HEK293 (cell line): ENCODE results near the gene PGPEP1.
A peak's percentile ranks its signal among the peaks of the same experiment; 100 is the strongest.

Source experiments
- CTCF ChIA-PET: fragments of 350-600 bp; formaldehyde crosslinking; extraction: SDS; loops from one replicate; lab custom pipeline; 2021; ENCODE audit warnings: antibody characterized with exemption; lab: Yijun Ruan, JAX
- POLR2A ChIA-PET: fragments of 300-600 bp; formaldehyde crosslinking; extraction: SDS; loops from one replicate; lab custom pipeline; 2020; ENCODE audit warnings: antibody characterized with exemption, inconsistent platforms; lab: Yijun Ruan, JAX
- H3K27ac ChIP-seq: fragments of 200-500 bp; sonication (Bioruptor generic); 2 replicates; pipeline ENCODE4 v1.5.1; 2014; ENCODE audit warnings: low read depth, low read length, control low read depth, inconsistent platforms; ENCODE audit errors: extremely low read depth
- H3K36me3 ChIP-seq, 2 experiments: fragments of 200-500 bp in 1 of 2; sonication (Bioruptor generic) in 1 of 2; 1 replicate in 1 of 2; 2 replicates in 1 of 2; pipeline ENCODE4 v1.5.1; 2014 to 2017; ENCODE audit warnings: inconsistent platforms in 2 of 2, low read length in 2 of 2; ENCODE audit not compliant: control insufficient read depth in 2 of 2, insufficient read depth in 1 of 2
- H3K4me1 ChIP-seq: fragments of 200-500 bp; sonication (Bioruptor generic); 2 replicates; pipeline ENCODE4 v1.5.1; 2014; ENCODE audit warnings: mild to moderate bottlenecking, low read length, inconsistent platforms; ENCODE audit not compliant: control insufficient read depth, insufficient read depth
- H3K4me3 ChIP-seq: 2 replicates; pipeline ENCODE4 v1.5.1; 2011; ENCODE audit warnings: low read depth, mild to moderate bottlenecking, control low read depth, low read length, moderate library complexity
- H3K9me3 ChIP-seq: fragments of 200-500 bp; sonication (Bioruptor generic); 2 replicates; pipeline ENCODE4 v1.5.1; 2014; ENCODE audit warnings: low read depth, low read length, inconsistent platforms; ENCODE audit not compliant: control insufficient read depth, insufficient read depth
- FEZF1 ChIP-seq: fragments of 450-650 bp; formaldehyde crosslinking; IDR thresholded peaks from 2 replicates; pipeline ENCODE4 v1.5.1; 2016; ENCODE audit warnings: missing biosample characterization, missing genetic modification characterization
- MZF1 ChIP-seq: fragments of 450-650 bp; formaldehyde crosslinking; IDR thresholded peaks from 2 replicates; pipeline ENCODE4 v1.5.1; 2017; ENCODE audit warnings: missing biosample characterization, missing genetic modification characterization, borderline replicate concordance
- OSR2 ChIP-seq: fragments of 450-650 bp; formaldehyde crosslinking; IDR thresholded peaks from 2 replicates; pipeline ENCODE4 v1.5.1; 2016; ENCODE audit warnings: missing biosample characterization, missing genetic modification characterization
- PATZ1 ChIP-seq: fragments of 450-650 bp; formaldehyde crosslinking; IDR thresholded peaks from 2 replicates; pipeline ENCODE4 v1.5.1; 2016; ENCODE audit warnings: missing biosample characterization, missing genetic modification characterization
- SP2 ChIP-seq: fragments of 450-650 bp; formaldehyde crosslinking; IDR thresholded peaks from 2 replicates; pipeline ENCODE4 v1.5.1; 2016; ENCODE audit warnings: missing biosample characterization, missing genetic modification characterization
- ZBTB11 ChIP-seq: fragments of 450-650 bp; formaldehyde crosslinking; conservative IDR thresholded peaks from 2 replicates; pipeline ENCODE4 v1.5.1; 2016; ENCODE audit warnings: low read depth, missing biosample characterization, missing genetic modification characterization
- ZBTB26 ChIP-seq: fragments of 450-650 bp; formaldehyde crosslinking; optimal IDR thresholded peaks from 2 replicates; pipeline ENCODE3; 2016; ENCODE audit warnings: missing biosample characterization, mild to moderate bottlenecking, missing genetic modification characterization
- ZBTB48 ChIP-seq: fragments of 450-650 bp; formaldehyde crosslinking; IDR thresholded peaks from 2 replicates; pipeline ENCODE4 v1.5.1; 2016; ENCODE audit warnings: missing biosample characterization, missing genetic modification characterization
- ZFP3 ChIP-seq: fragments of 450-650 bp; formaldehyde crosslinking; IDR thresholded peaks from 2 replicates; pipeline ENCODE4 v1.5.1; 2016; ENCODE audit warnings: low read depth, missing biosample characterization, missing genetic modification characterization
- ZFP37 ChIP-seq: fragments of 450-650 bp; formaldehyde crosslinking; IDR thresholded peaks from 2 replicates; pipeline ENCODE4 v1.5.1; 2016; ENCODE audit warnings: missing biosample characterization, missing genetic modification characterization
- ZNF2 ChIP-seq: fragments of 450-650 bp; formaldehyde crosslinking; IDR thresholded peaks from 2 replicates; pipeline ENCODE4 v1.5.1; 2016; ENCODE audit warnings: missing biosample characterization, missing genetic modification characterization
- ZNF239 ChIP-seq: fragments of 450-650 bp; formaldehyde crosslinking; IDR thresholded peaks from 2 replicates; pipeline ENCODE4 v1.5.1; 2016; ENCODE audit warnings: missing biosample characterization, missing genetic modification characterization
- ZNF350 ChIP-seq: fragments of 450-650 bp; formaldehyde crosslinking; IDR thresholded peaks from 2 replicates; pipeline ENCODE4 v1.5.0; 2017; ENCODE audit warnings: missing biosample characterization, mild to moderate bottlenecking, missing genetic modification characterization
- ZNF398 ChIP-seq: fragments of 450-650 bp; formaldehyde crosslinking; IDR thresholded peaks from 2 replicates; pipeline ENCODE4 v1.5.1; 2017; ENCODE audit warnings: missing biosample characterization, missing genetic modification characterization
- ZNF473 ChIP-seq: fragments of 450-650 bp; formaldehyde crosslinking; IDR thresholded peaks from 2 replicates; pipeline ENCODE4 v1.5.1; 2017; ENCODE audit warnings: missing biosample characterization, missing genetic modification characterization
- ZNF488 ChIP-seq: fragments of 450-650 bp; formaldehyde crosslinking; IDR thresholded peaks from 2 replicates; pipeline ENCODE4 v1.5.1; 2016; ENCODE audit warnings: missing biosample characterization, missing genetic modification characterization
- ZNF513 ChIP-seq: fragments of 450-650 bp; IDR thresholded peaks from 2 replicates; pipeline ENCODE4 v1.5.1; 2018; ENCODE audit warnings: missing biosample characterization, missing genetic modification characterization
- ZNF596 ChIP-seq: fragments of 450-650 bp; IDR thresholded peaks from 2 replicates; pipeline ENCODE4 v1.5.0; 2018; ENCODE audit warnings: missing biosample characterization, mild to moderate bottlenecking, missing genetic modification characterization, moderate library complexity

Gene PGPEP1

GRCh38 chr19:18396471-18397241 lies 56.3 kb downstream of the PGPEP1 start (continued):
- TF ChIP-seq ZBTB11 (tag by site-specific recombination) (no peak), ZNF239 (tag by site-specific recombination) (no peak), ZNF398 (tag by site-specific recombination) (no peak), ZFP37 (tag by site-specific recombination) (no peak), ZNF488 (no peak), OSR2 (tag by site-specific recombination) (no peak), ZNF2 (tag by site-specific recombination) (no peak), ZBTB26 (tag by site-specific recombination) (no peak)

- Histone ChIP-seq H3K9me3 (no peaks in the 10 kb centered on the region), H3K4me1 (no peaks in the 10 kb centered on the region), H3K36me3 (no peaks in the 10 kb centered on the region), H3K4me3 (no peak within 1 kb of the TSS), H3K27ac (no peak within 1 kb of the TSS)
- ChIA-PET CTCF (interaction anchor here (0.7 to 8.5 kb wide), 4 partner anchors 9 to 48 kb away, joined by 4 to 68 read pairs (median 7); partner anchors contain the start of gene GDF15), POLR2A (no interaction called here)
- no peak for TF ChIP-seq ZNF473 (tag by site-specific recombination)
- TF ChIP-seq ZNF350 (tag by site-specific recombination) = no peak
- TF ChIP-seq MZF1 (tag by site-specific recombination) = no peak
- TF ChIP-seq FEZF1 (tag by site-specific recombination) = no peak
- TF ChIP-seq ZNF596 (tag by site-specific recombination) = no peak
- TF ChIP-seq ZFP3 (tag by site-specific recombination) = peak; percentile 97
- TF ChIP-seq ZBTB48 (tag by site-specific recombination) = no peak
- no peak for TF ChIP-seq PATZ1
- peak; percentile 4; the same call in 1 of the 2 replicates for TF ChIP-seq SP2 (tag by site-specific recombination)
- TF ChIP-seq ZNF513 (tag by site-specific recombination) = no peak
These were observed 57.1 kb downstream of the PGPEP1 start, which contains the start of gene LRRC25 for GRCh38 chr19:18397242-18398202. Gene LRRC25, minus strand, starts transcription at chr19:18397622. Its CDS starts 659 bp downstream, at chr19:18396963.
